Peyer's patch (tissue), 4 donors: ENCODE data around the gene PLPP1.

Experiments
- POLR2A ChIP-seq, 2 donors: fragments of 450-650 bp; IDR thresholded peaks; one replicate each; pipeline ENCODE4 v1.5.1; 2017; ENCODE audit warnings: antibody characterized with exemption in 2 of 2, mild to moderate bottlenecking in 2 of 2, moderate library complexity in 2 of 2
- TF ChIP-seq, protein P1 (sequence below), 6 experiments: fragments of 450-650 bp in 4 of 6; fragments of 200-600 bp in 2 of 6; sonication (generic) in 1 of 6; IDR thresholded peaks; one replicate each; pipeline ENCODE4 v1.5.1; 2017 to 2019; ENCODE audit warnings: antibody characterized with exemption in 6 of 6, mild to moderate bottlenecking in 3 of 6, moderate library complexity in 1 of 6

DNA sequence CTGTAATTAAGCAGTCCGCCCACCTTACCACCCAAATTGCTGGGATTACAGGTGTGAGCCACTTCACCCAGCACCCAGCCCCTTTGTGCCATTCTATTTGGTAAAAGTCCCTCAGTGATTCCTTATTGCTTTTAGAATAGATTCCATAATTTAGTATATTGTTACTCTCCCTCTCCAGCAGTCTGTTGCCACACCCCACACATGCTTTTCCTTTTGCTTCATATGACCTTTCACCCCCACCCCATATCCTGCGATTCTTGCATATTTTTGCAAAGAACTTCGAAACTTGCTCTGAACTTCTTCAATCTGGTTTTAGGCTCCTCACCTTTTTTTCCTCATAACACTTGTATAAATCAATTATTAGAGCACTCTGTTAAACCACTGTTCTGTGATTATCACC, 126.8 kb downstream of the PLPP1 start:
- TF ChIP-seq, protein P1, sequence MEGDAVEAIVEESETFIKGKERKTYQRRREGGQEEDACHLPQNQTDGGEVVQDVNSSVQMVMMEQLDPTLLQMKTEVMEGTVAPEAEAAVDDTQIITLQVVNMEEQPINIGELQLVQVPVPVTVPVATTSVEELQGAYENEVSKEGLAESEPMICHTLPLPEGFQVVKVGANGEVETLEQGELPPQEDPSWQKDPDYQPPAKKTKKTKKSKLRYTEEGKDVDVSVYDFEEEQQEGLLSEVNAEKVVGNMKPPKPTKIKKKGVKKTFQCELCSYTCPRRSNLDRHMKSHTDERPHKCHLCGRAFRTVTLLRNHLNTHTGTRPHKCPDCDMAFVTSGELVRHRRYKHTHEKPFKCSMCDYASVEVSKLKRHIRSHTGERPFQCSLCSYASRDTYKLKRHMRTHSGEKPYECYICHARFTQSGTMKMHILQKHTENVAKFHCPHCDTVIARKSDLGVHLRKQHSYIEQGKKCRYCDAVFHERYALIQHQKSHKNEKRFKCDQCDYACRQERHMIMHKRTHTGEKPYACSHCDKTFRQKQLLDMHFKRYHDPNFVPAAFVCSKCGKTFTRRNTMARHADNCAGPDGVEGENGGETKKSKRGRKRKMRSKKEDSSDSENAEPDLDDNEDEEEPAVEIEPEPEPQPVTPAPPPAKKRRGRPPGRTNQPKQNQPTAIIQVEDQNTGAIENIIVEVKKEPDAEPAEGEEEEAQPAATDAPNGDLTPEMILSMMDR (IDR thresholded peaks at IDR 0.05): no peak
- TF ChIP-seq POLR2A (IDR thresholded peaks at IDR 0.05): no peak
